Measurements from ENCODE around the gene LRRK1. TPM values are rescaled to one million over a fixed set of nuclear protein-coding genes. Genes with fewer than 3 reads are reported as not detected.

Gene LRRK1
- total and polyA plus RNA-seq, 2 of the 13 experiments (the other 11 are each of a cell fraction or from before 2014, with no cell fraction given): 0.13 to 1.2 TPM

- TF ChIP-seq ZNF318 (CRISPR knock-in tag; IDR thresholded peaks at IDR 0.05) (no peak), TEF (CRISPR knock-in tag; IDR thresholded peaks at IDR 0.05) (no peak), ZFP36L2 (CRISPR knock-in tag; IDR thresholded peaks at IDR 0.05) (no peak), ZBTB34 (CRISPR knock-in tag; IDR thresholded peaks at IDR 0.05) (no peak), GFI1 (CRISPR knock-in tag; IDR thresholded peaks at IDR 0.05; ENCODE audit: borderline replicate concordance) (no peak), PAX8 (CRISPR knock-in tag; IDR thresholded peaks at IDR 0.05; ENCODE audit: borderline replicate concordance) (no peak), KLF11 (CRISPR knock-in tag; IDR thresholded peaks at IDR 0.05) (no peak), ATM (IDR thresholded peaks at IDR 0.05; ENCODE audit: borderline replicate concordance) (no peak)
These were observed 75.7 kb downstream of the LRRK1 start (continued) for GRCh38 chr15:100994597-100995446.
